Large intestine (tissue), 3 donors: ENCODE results near the gene SLC41A2. TPM values are rescaled to one million over a fixed set of nuclear protein-coding genes. Genes with fewer than 3 reads are reported as not detected.
"Not testable (repeated sequence)": the region's sequence is repeated elsewhere in the genome, so short reads cannot be mapped to it uniquely, and the experiment has no call there.

Experiments
- DNase-seq, 2 donors: peaks; one replicate each; pipeline versions ENCODE4 v3.0.0 to v3.0.0-alpha.2; 2013
- H3K27ac ChIP-seq: one replicate; pipeline ENCODE4 v1.5.1; 2013; ENCODE audit warnings: low read length
- H3K27me3 ChIP-seq: 2 replicates; pipeline ENCODE4 v1.6.1; 2013; ENCODE audit warnings: low read length; ENCODE audit not compliant: control insufficient read depth, insufficient read depth
- H3K36me3 ChIP-seq: 2 replicates; pipeline ENCODE4 v1.6.1; 2013; ENCODE audit warnings: low read length; ENCODE audit not compliant: control insufficient read depth, insufficient read depth
- H3K4me1 ChIP-seq: one replicate; pipeline ENCODE4 v1.6.1; 2013; ENCODE audit warnings: low read length; ENCODE audit not compliant: control insufficient read depth, insufficient read depth
- H3K4me3 ChIP-seq: one replicate; pipeline ENCODE4 v1.5.1; 2013; ENCODE audit warnings: low read length
- H3K9me3 ChIP-seq: one replicate; pipeline ENCODE4 v1.6.1; 2013; ENCODE audit warnings: mild to moderate bottlenecking, low read depth, low read length, moderate library complexity; ENCODE audit not compliant: control insufficient read depth
- WGBS: methylation state at CpG from one replicate; pipeline ENCODE4 v1.1.5; 2013; ENCODE audit warnings: low lambda C conversion rate; ENCODE audit not compliant: insufficient coverage; 5-methylcytosine and 5-hydroxymethylcytosine counted together
- polyA plus RNA-seq: library from polyadenylated mRNA; unstranded; fragments of 120-200 nt; gene quantifications from one replicate; pipeline ENCODE4 v1.2.1, GENCODE V29; 2013

Gene SLC41A2
- polyA plus RNA-seq, 1 donor, result 4.1 TPM

DNA sequence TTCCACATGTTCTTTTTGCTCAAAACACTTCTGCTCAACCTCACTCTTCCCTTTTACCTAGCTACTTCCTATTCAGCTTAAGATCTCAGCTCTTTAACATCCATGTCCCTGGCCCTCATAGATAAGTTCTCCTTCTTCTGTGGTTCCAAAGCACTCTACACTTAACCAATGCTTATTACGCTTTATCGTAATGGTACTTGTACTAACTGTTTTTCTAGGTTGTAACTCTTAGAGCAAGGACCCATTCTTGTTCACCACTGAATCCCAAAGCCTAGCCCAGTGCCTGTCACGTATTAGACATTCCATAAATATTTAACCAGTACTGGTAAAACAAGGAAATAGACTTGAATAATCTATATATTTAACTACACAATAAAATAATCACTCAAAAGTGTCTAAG is 5.3 kb downstream of the SLC41A2 start:
- DNase-seq, result no peak

DNA sequence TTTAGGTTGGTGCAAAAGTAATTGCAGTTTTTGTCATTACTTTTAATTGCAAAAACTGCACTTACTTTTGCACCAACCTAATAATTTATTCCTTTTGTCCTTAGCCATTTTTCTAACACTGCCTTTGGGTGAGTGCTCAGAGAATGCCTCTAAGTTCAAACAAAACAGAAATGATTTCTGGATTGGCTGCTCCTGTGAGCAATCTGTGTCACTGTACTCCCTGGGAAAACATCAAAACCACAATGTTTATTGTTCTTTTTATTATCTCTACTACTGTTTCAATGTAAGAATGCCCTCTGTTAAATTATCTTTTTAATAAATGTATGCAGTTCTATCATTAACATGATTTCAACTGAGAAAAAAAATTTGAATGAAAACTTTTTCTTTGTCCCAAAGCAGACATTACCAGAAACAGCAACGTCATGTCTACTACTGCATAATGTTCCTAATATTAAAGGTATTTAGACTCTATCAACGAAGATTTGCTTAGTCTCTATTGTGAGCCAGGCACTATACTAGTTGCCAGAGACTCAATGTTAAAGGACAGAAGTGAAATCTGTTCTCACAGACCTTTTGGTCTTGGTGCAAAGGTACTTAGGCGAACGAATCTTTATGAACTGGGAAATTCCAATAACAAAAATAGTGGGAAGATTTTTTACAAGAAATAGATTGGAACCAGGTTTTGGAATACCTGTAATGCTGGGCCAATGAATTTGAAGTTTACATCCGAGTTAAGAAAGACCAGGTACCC is 6.2 kb downstream of the SLC41A2 start:
- WGBS, result 67% methylated on average over 1 of the region's 5 CpGs
- Histone ChIP-seq H3K27ac (no peak overlapping the region), H3K4me1 (no peaks in the 10 kb centered on the region), H3K4me3 (no peak overlapping the region), H3K9me3 (no peaks in the 10 kb centered on the region), H3K36me3 (no peaks in the 10 kb centered on the region), H3K27me3 (peaks cover 34% of the 10 kb centered on the region)
- DNase-seq, result no peak

More for the DNA sequence above, 5.3 kb downstream of the SLC41A2 start:
- Histone ChIP-seq H3K36me3 (no peaks in the 10 kb centered on the region), H3K9me3 (no peaks in the 10 kb centered on the region), H3K4me3 (no peak overlapping the region), H3K4me1 (no peaks in the 10 kb centered on the region), H3K27ac (no peak overlapping the region), H3K27me3 (peaks cover 39% of the 10 kb centered on the region)
- WGBS, result 100% methylated on average over 1 of the region's 3 CpGs

DNA sequence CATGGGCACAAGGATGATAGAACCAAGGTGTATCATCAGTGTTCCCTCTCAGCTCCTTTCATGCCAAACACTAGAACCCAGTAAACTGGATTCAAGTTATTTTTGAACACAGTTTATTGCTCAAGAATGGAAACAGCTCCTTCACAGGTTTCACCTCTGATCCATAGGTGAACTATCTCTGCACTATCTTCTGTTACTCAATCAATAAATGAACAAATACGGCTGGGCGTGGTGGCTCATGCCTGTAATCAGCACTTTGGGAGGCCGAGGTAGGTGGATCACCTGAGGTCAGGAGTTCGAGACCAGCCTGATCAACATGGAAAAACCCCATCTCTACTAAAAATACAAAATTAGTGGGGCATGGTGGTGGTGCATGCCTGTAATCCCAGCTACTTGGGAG is 9.4 kb downstream of the SLC41A2 start:
- no CpG with 5 or more reads among the region's 4 CpGs for WGBS
- not testable (repeated sequence) for H3K9me3 ChIP-seq, H3K4me3 ChIP-seq, H3K36me3 ChIP-seq, H3K4me1 ChIP-seq, H3K27ac ChIP-seq, DNase-seq
- peaks cover 20% of the 10 kb centered on the region for H3K27me3 ChIP-seq

DNA sequence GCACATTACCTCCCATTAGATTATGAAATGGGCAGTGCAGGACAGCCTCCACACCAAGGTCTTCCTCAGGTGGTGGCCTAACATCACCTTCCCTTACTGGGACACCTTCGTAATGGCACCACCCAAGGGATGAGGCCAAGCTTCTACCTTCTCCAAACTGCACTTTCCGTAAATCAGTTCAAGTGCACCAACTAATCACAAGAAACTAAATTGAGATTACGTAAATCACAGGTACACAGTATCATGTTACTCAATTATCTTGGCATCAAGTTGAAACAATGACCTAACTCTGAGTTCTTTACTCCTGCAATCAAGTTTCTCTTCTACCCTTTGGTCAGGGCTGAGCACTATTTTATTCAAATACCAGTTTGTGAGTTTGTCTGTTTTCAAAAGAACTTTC is 13.8 kb downstream of the SLC41A2 start:
- DNase-seq, result no peak
- Histone ChIP-seq H3K27me3 (peaks cover 5% of the 10 kb centered on the region), H3K36me3 (no peaks in the 10 kb centered on the region), H3K4me3 (no peak overlapping the region), H3K27ac (no peak overlapping the region), H3K4me1 (no peaks in the 10 kb centered on the region), H3K9me3 (no peaks in the 10 kb centered on the region)
- WGBS, result no CpG with 5 or more reads among the region's 3 CpGs

DNA sequence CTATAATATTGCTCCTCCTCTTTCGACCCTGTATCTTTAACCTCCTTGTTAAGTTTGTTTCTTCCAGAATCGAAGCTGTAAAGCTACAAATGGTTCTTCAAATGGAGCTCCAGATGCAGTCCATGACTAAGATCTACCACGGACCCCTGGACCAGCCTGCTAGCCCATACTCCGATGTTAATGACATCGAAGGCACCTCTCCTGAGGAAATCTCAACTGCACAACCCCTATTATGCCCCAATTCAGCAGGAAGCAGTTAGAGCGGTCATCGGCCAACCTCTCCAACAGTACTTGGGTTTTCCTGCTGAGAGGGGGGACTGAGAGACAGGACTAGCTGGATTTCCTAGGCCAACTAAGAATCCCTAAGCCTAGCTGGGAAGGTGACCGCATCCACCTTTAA is 14.7 kb downstream of the SLC41A2 start:
- H3K27me3 ChIP-seq, H3K9me3 ChIP-seq, H3K36me3 ChIP-seq, DNase-seq, H3K4me3 ChIP-seq, H3K4me1 ChIP-seq, H3K27ac ChIP-seq: not testable (repeated sequence)
- WGBS, result no CpG with 5 or more reads among the region's 8 CpGs

DNA sequence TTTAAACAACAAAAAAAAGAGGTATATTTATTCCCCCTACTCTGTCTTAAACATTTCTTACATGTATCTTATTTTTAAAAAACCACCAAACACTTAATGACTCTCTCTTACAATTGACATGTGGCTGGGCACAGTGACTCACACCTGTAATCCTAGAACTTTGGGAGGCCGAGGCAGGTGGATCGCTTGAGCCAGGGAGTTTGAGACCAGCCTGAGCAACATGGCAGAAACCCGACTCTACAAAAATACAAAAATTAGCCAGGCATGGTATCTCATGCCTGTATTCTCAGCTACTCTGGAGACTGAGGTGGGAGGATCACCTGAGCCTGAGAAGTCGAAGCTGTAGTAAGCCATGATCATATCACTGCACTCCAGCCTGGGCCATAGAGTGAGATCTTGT is 16.0 kb downstream of the SLC41A2 start:
- peaks cover 12% of the 10 kb centered on the region for H3K27me3 ChIP-seq
- WGBS, result no CpG with 5 or more reads among the region's 4 CpGs
- DNase-seq, result no peak
- no peak overlapping the region for H3K27ac ChIP-seq
- no peaks in the 10 kb centered on the region for H3K36me3 ChIP-seq
- no peaks in the 10 kb centered on the region for H3K9me3 ChIP-seq
- H3K4me1 ChIP-seq, result no peaks in the 10 kb centered on the region
- H3K4me3 ChIP-seq, result no peak overlapping the region

DNA sequence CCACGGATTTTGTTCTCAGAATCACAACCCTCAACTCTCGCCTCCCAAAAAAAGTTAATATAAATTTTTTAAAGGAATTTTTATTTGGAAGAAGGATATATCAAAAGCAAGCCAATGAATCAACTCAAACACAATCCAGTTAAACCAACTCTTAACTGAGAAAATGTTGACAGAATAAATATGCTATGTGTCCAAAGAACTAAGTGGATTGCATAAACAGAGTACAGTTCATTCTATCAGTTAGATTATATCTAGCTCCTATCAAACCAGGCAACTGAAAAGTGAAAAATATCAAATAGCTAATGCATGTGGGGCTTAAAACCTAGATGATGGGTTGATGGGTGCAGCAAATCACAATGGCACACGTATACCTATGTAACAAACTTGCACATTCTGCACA is 16.6 kb downstream of the SLC41A2 start:
- Histone ChIP-seq H3K36me3 (no peaks in the 10 kb centered on the region), H3K9me3 (no peaks in the 10 kb centered on the region), H3K4me3 (no peak overlapping the region), H3K27me3 (peaks cover 12% of the 10 kb centered on the region), H3K4me1 (no peaks in the 10 kb centered on the region), H3K27ac (no peak overlapping the region)
- DNase-seq, result no peak
- WGBS, result 90% methylated on average over 2 of the region's 3 CpGs

DNA sequence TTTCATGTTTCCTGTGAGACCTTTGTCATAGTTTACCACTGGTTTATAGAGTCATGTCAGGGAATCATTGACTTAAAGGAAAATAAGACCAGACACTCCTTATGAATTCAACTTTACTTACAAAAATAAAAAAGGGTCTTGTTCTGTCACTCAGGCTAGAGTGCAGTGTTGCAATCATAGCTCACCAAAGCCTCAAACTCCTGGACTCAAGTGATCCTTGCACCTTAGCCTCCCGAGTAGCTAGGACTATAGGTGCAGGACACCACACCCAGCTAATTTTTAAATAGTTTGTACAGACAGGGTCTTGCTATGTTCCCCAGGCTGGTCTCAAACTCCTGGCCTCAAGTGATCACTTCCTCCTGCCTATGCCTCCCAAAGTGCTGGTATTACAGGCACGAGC is 19.0 kb downstream of the SLC41A2 start:
- WGBS, result no CpG with 5 or more reads among the region's 2 CpGs
- Histone ChIP-seq H3K4me3 (no peak overlapping the region), H3K27ac (no peak overlapping the region), H3K27me3 (peaks cover 9% of the 10 kb centered on the region), H3K9me3 (no peaks in the 10 kb centered on the region), H3K4me1 (no peaks in the 10 kb centered on the region), H3K36me3 (no peaks in the 10 kb centered on the region)
- no peak for DNase-seq

DNA sequence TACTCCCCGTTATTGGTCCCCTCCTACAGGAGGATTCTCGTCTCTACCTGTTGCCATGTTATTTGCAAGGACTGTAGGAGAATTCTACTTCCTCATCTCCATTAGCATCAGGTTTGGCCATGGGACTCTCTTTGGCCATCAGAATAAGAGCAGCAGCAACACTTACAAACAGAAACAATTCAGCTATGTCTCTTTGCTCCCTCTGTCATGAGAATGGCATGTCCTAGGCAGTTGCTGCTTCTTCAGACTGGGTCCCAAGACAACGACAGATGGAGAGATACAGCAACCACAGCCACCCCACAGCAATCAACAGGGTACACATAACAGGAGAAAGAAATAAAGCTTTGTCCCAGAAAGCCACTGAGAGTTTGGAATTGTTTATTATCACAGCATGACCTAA is 19.7 kb downstream of the SLC41A2 start:
- no peaks in the 10 kb centered on the region for H3K4me1 ChIP-seq
- no peak overlapping the region for H3K27ac ChIP-seq
- no CpG with 5 or more reads among the region's 3 CpGs for WGBS
- H3K9me3 ChIP-seq, result no peaks in the 10 kb centered on the region
- peaks cover 9% of the 10 kb centered on the region for H3K27me3 ChIP-seq
- H3K36me3 ChIP-seq, result no peaks in the 10 kb centered on the region
- H3K4me3 ChIP-seq, result no peak overlapping the region
- DNase-seq, result no peak

DNA sequence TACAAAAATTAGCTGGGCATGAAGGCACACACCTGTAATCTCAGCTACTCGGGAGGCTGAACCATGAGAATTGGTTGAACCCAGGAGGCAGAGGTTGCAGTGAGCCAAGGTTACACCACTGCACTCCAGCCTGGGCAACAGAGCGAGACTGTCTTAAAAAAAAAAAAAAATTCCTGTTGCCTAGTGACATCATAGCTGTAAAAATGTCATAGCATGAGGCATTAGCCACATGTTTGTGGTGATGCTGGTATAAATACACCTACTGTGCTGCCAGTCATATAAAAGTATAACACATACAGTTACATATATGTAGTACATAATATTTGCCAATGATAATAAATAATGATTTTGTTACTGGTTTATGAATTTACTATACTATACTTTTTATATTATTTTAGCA is 22.2 kb downstream of the SLC41A2 start:
- no peak for DNase-seq
- no CpG with 5 or more reads among the region's 2 CpGs for WGBS
- no peaks in the 10 kb centered on the region for H3K4me1 ChIP-seq

DNA sequence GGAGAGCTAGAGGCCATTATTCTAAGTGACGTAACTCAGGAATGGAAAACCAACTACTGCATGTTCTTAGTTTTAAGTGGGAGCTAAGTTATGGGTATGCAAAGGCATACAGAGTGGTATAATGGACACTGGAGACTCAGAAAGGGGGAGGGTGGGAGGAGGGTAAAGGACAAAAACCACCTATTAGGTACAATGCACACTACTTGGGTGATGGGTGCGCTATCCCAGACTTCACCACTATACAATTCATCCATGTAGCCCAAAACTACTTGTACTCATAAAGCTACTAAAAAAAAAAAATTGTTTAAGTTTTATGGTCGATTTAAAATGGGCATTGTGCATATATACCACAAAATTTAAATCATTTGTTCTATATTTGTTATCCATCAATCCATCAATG is 24.3 kb downstream of the SLC41A2 start:
- DNase-seq, result no peak
- Histone ChIP-seq H3K36me3 (no peaks in the 10 kb centered on the region), H3K27me3 (peaks cover 13% of the 10 kb centered on the region), H3K4me1 (no peaks in the 10 kb centered on the region), H3K27ac (no peak overlapping the region), H3K4me3 (no peak overlapping the region), H3K9me3 (no peaks in the 10 kb centered on the region)
- WGBS, result 83% methylated on average over 1 of the region's 3 CpGs

More for the DNA sequence above, 22.2 kb downstream of the SLC41A2 start:
- no peaks in the 10 kb centered on the region for H3K36me3 ChIP-seq
- no peak overlapping the region for H3K4me3 ChIP-seq
- H3K27ac ChIP-seq, result no peak overlapping the region
- peaks cover 7% of the 10 kb centered on the region for H3K27me3 ChIP-seq
- no peaks in the 10 kb centered on the region for H3K9me3 ChIP-seq
